Small intestine (tissue), 7 donors: ENCODE results near the gene SLC25A48. TPM values are rescaled to one million over a fixed set of nuclear protein-coding genes. Genes with fewer than 3 reads are reported as not detected.

Source experiments
- DNase-seq, 2 donors: peaks; one replicate each; pipeline versions ENCODE4 v3.0.0 to v3.0.0-alpha.2; 2013
- FAIRE-seq: peaks from 2 replicates; lab custom pipeline; 2012; peaks lifted over from hg19 to GRCh38; lab: Jason Lieb, UNC
- H3K27ac ChIP-seq, 3 donors: one replicate each; pipeline ENCODE4 v1.5.1; 2013; ENCODE audit warnings: low read length in 2 of 3, mild to moderate bottlenecking in 2 of 3, control low read depth in 1 of 3, inconsistent platforms in 1 of 3, low read depth in 1 of 3, moderate library complexity in 1 of 3
- H3K27me3 ChIP-seq, 3 donors: one replicate each; pipeline ENCODE4 v1.6.1; 2013; ENCODE audit warnings: low read length in 3 of 3, inconsistent platforms in 1 of 3; ENCODE audit not compliant: control insufficient read depth in 3 of 3, insufficient read depth in 3 of 3
- H3K36me3 ChIP-seq, 3 donors: one replicate each; pipeline ENCODE4 v1.6.1; 2013; ENCODE audit warnings: low read length in 3 of 3, inconsistent platforms in 1 of 3, low read depth in 1 of 3, mild to moderate bottlenecking in 1 of 3, moderate library complexity in 1 of 3; ENCODE audit not compliant: control insufficient read depth in 3 of 3, insufficient read depth in 2 of 3
- H3K4me1 ChIP-seq, 3 donors: one replicate each; pipeline ENCODE4 v1.6.1; 2013; ENCODE audit warnings: low read length in 2 of 3, inconsistent platforms in 1 of 3, low read depth in 1 of 3, mild to moderate bottlenecking in 1 of 3, moderate library complexity in 1 of 3; ENCODE audit not compliant: control insufficient read depth in 3 of 3, insufficient read depth in 2 of 3
- H3K4me3 ChIP-seq, 3 donors: one replicate each; pipeline ENCODE4 v1.5.1; 2013; ENCODE audit warnings: low read length in 3 of 3, control low read depth in 1 of 3, inconsistent platforms in 1 of 3, low read depth in 1 of 3, mild to moderate bottlenecking in 1 of 3, moderate library complexity in 1 of 3
- H3K9me3 ChIP-seq, 2 donors: one replicate each; pipeline ENCODE4 v1.6.1; 2013; ENCODE audit warnings: low read depth in 1 of 2, low read length in 1 of 2; ENCODE audit not compliant: control insufficient read depth in 2 of 2, insufficient read depth in 1 of 2
- WGBS, 3 donors: extraction: QIAGEN DNeasy Blood & Tissue Kit; methylation state at CpG; one replicate each; pipeline ENCODE4 v1.1.7; 2013; 5-methylcytosine and 5-hydroxymethylcytosine counted together
- polyA plus RNA-seq, 4 donors: library from polyadenylated mRNA; stranded (reverse) in 3 of 4; unstranded in 1 of 4; fragments of 200-250 nt in 3 of 4; fragments of 120-200 nt in 1 of 4; gene quantifications; one replicate each; pipeline versions ENCODE4 v1.2.1 to v1.2.3, GENCODE V29; 2013
- donor health status: healthy with polysubstance abuse.
- donor health status: control.
- donor health status: control.
- donor health status: Bipolar disorder and iron deficiency.
- donor health status: healthy.

SLC25A48 gene
- polyA plus RNA-seq, 4 donors = 0.73 to 3.2 (median 1.6) TPM

- H3K36me3 ChIP-seq = no peaks in the 10 kb centered on the region
- WGBS, 3 donors = 52 to 63% (median 59%) methylated on average over 4 of the region's 4 CpGs
- no peaks in the 10 kb centered on the region for H3K4me1 ChIP-seq
- FAIRE-seq (no peak), DNase-seq (no peak)
- H3K27me3 ChIP-seq = peaks cover 0 to 18% (median 9%) of the 10 kb centered on the region in 3 donors
- no peaks in the 10 kb centered on the region for H3K9me3 ChIP-seq
- no peak overlapping the region for H3K27ac ChIP-seq
- no peak overlapping the region for H3K4me3 ChIP-seq
Measured at GRCh38 chr5:135913713-135914626, 79.5 kb downstream of the SLC25A48 start.

DNA sequence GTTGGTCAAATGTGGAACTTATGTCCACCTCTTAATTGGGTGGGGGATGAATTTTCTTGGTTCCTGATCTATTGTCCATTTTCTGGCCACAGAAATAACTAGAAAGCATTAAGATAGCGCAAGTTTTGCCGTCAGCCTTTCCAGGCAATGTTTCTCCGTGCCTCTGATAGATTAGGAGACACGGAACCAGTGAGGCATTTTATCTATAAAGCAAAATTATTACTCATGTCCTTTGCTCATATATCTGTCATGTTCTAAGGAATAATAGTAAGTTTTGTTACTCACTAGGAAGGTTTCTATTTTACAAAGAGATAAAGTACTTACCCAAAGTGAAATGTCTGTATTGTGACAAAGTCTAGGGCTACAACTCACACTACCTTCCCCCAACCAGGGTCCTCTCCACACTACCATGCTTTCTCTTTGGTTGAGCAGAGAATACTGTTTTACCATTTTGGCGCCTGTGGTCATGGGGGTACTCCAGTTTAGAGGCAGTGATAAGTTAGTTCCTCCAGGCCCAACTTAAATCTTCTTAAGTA lies 81.1 kb downstream of the SLC25A48 start:
- Histone ChIP-seq H3K4me1 (no peaks in the 10 kb centered on the region), H3K36me3 (no peaks in the 10 kb centered on the region), H3K9me3 (no peaks in the 10 kb centered on the region), H3K27ac (no peak overlapping the region), H3K4me3 (no peak overlapping the region), H3K27me3 (peaks cover 0 to 20% (median 9%) of the 10 kb centered on the region in 3 donors)
- DNase-seq (no peak), FAIRE-seq (no peak)
- WGBS, 3 donors = 82 to 92% (median 83%) methylated on average over 5 of the region's 5 CpGs

DNA sequence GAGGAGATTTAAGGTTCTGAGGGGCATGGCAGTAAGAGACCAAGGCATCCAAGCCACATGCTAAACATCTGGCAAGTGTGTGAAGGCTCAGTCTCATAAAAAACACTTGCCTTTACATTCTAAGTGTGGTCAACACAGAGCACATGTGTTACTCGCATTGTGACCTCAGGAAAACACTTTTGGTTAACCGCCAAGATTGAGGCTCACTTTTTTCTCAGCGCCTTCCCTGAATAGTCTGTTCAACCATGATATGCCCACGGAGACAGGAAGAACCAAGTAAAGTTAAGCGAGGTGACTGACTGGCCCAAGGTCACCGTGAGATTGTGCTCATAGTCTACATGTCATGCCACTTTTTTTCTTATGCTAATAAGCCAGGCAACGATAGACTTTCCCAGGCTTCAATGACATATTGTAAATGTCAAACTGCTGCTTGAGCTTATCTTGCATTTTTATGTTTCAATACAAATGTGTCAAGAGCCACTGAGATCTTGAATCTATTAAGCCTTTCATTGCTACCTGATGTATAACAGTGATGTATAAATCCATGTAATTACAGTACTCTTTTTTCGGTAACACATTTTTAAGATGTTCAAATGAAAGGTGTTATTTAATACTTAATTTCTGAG lies 82.3 kb downstream of the SLC25A48 start:
- H3K9me3 ChIP-seq = no peaks in the 10 kb centered on the region
- peaks cover 0 to 11% (median 7%) of the 10 kb centered on the region in 3 donors for H3K27me3 ChIP-seq
- H3K27ac ChIP-seq = no peak overlapping the region
- no peaks in the 10 kb centered on the region for H3K36me3 ChIP-seq
- FAIRE-seq (no peak), DNase-seq (peak in 1 of 2 donors; percentile 37)
- H3K4me1 ChIP-seq = no peaks in the 10 kb centered on the region
- WGBS, 3 donors = 49 to 67% (median 66%) methylated on average over 8 of the region's 8 CpGs
- H3K4me3 ChIP-seq = no peak overlapping the region

DNA sequence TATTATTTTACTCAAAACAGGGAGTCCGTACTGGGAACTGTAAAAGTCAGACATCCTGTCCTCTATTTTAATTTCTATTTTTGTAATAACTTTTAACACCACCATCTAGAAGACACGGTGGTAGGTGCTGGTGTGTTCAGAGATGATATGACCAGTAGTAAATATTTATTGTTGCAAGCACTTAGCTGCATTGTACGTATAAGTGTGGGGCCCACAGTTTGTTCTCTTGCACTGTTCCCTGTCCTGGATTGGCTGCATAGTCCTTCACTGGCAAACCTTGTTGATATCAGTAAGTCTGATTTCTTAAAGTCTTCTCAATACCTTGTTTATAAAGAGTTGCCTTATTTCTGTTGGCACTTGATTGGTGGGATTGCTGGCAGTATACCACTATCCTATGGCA lies 85.7 kb downstream of the SLC25A48 start:
- Histone ChIP-seq H3K9me3 (no peaks in the 10 kb centered on the region), H3K4me1 (no peaks in the 10 kb centered on the region), H3K27me3 (peaks cover 0 to 10% (median 8%) of the 10 kb centered on the region in 3 donors), H3K27ac (no peak overlapping the region), H3K4me3 (no peak overlapping the region), H3K36me3 (no peaks in the 10 kb centered on the region)
- FAIRE-seq = no peak
- 49 to 54% (median 53%) methylated on average over 3 of the region's 3 CpGs for WGBS, 3 donors
- no peak for DNase-seq

DNA sequence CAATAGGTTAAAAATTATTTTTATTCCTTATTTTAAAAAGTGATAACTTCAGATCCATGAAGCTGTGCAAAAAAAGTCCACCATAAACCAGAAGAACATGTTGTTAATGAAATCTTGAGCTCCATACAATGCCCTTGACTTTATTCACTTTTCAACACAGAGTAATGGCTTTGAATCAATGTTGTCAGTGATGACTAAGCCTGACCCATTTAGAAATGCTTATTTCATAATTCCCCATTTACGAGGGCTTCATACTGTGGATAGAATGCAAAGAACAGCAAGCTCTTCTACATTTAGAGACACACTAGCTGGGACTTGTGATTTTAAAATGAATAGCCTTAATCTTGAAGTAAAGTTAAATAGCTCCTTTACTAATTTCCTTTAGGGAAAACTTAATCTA lies 86.9 kb downstream of the SLC25A48 start:
- H3K27me3 ChIP-seq = peaks cover 0 to 12% (median 5%) of the 10 kb centered on the region in 3 donors

DNA sequence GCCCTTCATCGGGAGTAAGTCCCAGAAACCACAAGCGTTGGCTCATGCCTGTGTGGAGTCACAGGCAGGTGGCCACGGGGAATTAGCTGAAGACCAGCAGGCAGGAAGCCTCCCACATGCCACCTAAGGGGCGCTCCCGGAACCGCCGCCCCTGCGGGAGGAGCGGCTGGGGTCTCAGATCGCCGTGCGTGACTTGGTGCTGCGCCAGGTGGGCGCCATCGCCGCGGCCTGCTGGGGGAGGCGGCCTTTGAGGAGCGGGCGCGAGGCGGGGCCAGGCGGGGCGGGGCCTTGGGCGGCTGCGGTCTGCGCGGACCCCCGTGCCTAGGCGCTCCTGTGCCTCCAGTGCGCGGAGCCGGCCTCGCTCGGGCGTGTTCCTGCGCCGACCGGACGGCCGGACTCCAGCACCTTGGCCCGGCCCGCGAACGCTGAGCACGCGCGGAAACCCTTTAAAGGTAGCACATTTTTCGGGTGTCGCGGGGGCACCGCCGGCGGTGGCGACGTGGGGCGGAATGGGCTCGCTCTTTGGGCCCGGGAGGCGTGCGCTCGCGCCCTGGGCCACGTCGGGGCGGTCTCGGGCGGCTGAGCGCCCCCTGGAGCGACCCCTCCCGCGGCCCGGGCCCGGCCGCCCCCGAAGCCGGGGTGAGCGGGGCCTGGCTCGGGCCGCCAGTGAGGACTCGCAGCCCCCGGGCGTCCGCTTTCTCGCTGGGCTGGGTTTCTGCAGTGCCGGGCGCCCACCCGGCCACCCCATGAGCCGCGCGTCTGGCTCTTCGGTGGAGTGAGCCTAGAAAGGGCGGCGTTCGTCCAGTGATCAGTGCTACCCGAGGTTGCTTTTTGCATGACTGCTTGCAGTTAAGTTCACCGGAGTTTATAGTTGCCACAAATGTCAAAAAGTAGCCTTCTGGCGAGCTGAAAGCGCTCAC lies 95.8 kb downstream of the SLC25A48 start:
- Histone ChIP-seq H3K9me3 (no peaks in the 10 kb centered on the region), H3K4me3 (peak overlapping the region in 1 of 3 donors; percentile 29), H3K4me1 (no peaks in the 10 kb centered on the region), H3K27me3 (peaks cover 5 to 34% (median 13%) of the 10 kb centered on the region in 3 donors), H3K27ac (no peak overlapping the region), H3K36me3 (no peaks in the 10 kb centered on the region)
- FAIRE-seq (no peak), DNase-seq (peak in 1 of 2 donors; percentile 19)
- 3 to 9% (median 5%) methylated on average over 89 to 99 of the region's 99 CpGs for WGBS, 3 donors

More for the DNA sequence above, 86.9 kb downstream of the SLC25A48 start:
- no peaks in the 10 kb centered on the region for H3K9me3 ChIP-seq
- 26 to 53% (median 43%) methylated on average over 1 of the region's 1 CpG for WGBS, 3 donors
- H3K36me3 ChIP-seq = no peaks in the 10 kb centered on the region
- no peak overlapping the region for H3K27ac ChIP-seq
- H3K4me3 ChIP-seq = no peak overlapping the region
- DNase-seq (no peak), FAIRE-seq (no peak)
- no peaks in the 10 kb centered on the region for H3K4me1 ChIP-seq

GRCh38 chr5:135930949-135931295 lies 96.5 kb downstream of the SLC25A48 start:
- 32 to 53% (median 52%) methylated on average over 18 of the region's 18 CpGs for WGBS, 3 donors
- FAIRE-seq (no peak), DNase-seq (no peak)
- Histone ChIP-seq H3K27me3 (peaks cover 5 to 34% (median 13%) of the 10 kb centered on the region in 3 donors), H3K27ac (no peak overlapping the region), H3K4me1 (no peaks in the 10 kb centered on the region), H3K9me3 (no peaks in the 10 kb centered on the region), H3K4me3 (no peak overlapping the region), H3K36me3 (no peaks in the 10 kb centered on the region)
